HepG2 (cell line): Measurements from ENCODE around the gene CD68. TPM values are rescaled to one million over a fixed set of nuclear protein-coding genes. Genes with fewer than 3 reads are reported as not detected.

Experiments used
- AGO1 ChIP-seq: fragments of 200-400 bp; formaldehyde crosslinking; IDR thresholded peaks from 2 replicates; pipeline ENCODE4 v1.6.1; 2017; ENCODE audit warnings: mild to moderate bottlenecking, low read depth, low read length, moderate library complexity; ENCODE audit not compliant: poor library complexity, severe bottlenecking
- BHLHE40 ChIP-seq: IDR thresholded peaks from 2 replicates; pipeline ENCODE4 v1.6.1; 2011; ENCODE audit warnings: low read length, improper control_type of control experiment
- CENPBD1 ChIP-seq: sonication (generic); formaldehyde crosslinking; IDR thresholded peaks from 2 replicates; pipeline ENCODE4 v1.8.0; 2022; ENCODE audit warnings: missing genetic modification reagents, low read depth, mild to moderate bottlenecking, borderline replicate concordance
- DNMT3B ChIP-seq: conservative IDR thresholded peaks from 2 replicates; pipeline ENCODE4 v1.6.1; 2016; ENCODE audit warnings: missing biosample characterization, control low read depth
- HNRNPUL1 ChIP-seq: fragments of 200-400 bp; formaldehyde crosslinking; IDR thresholded peaks from 2 replicates; pipeline ENCODE4 v1.6.1; 2017; ENCODE audit warnings: low read depth, mild to moderate bottlenecking, low read length, moderate library complexity
- HOXA9 ChIP-seq: sonication (generic); formaldehyde crosslinking; IDR thresholded peaks from 2 replicates; pipeline ENCODE4 v1.8.1; 2022; ENCODE audit warnings: missing genetic modification reagents, mild to moderate bottlenecking, moderate library complexity, borderline replicate concordance
- JUNB ChIP-seq: sonication (generic); formaldehyde crosslinking; IDR thresholded peaks from 2 replicates; pipeline ENCODE4 v1.8.0; 2022; ENCODE audit warnings: missing genetic modification reagents, mild to moderate bottlenecking, borderline replicate concordance
- MED1 ChIP-seq: sonication (generic); formaldehyde crosslinking; IDR thresholded peaks from 2 replicates; pipeline ENCODE4 v1.4.0; 2020; ENCODE audit warnings: missing genetic modification reagents
- RFXANK ChIP-seq: IDR thresholded peaks from 2 replicates; pipeline ENCODE4 v1.6.1; 2016
- SNRNP70 ChIP-seq: fragments of 200-400 bp; formaldehyde crosslinking; IDR thresholded peaks from 2 replicates; pipeline ENCODE4 v1.6.1; 2017; ENCODE audit warnings: mild to moderate bottlenecking, low read depth, low read length, moderate library complexity
- THAP8 ChIP-seq: sonication (generic); formaldehyde crosslinking; IDR thresholded peaks from 2 replicates; pipeline ENCODE4 v1.5.1; 2020; ENCODE audit warnings: missing genetic modification reagents, mild to moderate bottlenecking, borderline replicate concordance
- TOPORS ChIP-seq: sonication (generic); formaldehyde crosslinking; IDR thresholded peaks from 2 replicates; pipeline ENCODE4 v1.8.0; 2023; ENCODE audit warnings: mild to moderate bottlenecking, missing genetic modification reagents
- TP53 ChIP-seq: sonication (generic); formaldehyde crosslinking; conservative IDR thresholded peaks from 2 replicates; pipeline ENCODE4 v1.4.0; 2020; ENCODE audit warnings: missing genetic modification reagents
- XRCC5 ChIP-seq: fragments of 200-400 bp; formaldehyde crosslinking; optimal IDR thresholded peaks from 2 replicates; pipeline ENCODE3; 2017; ENCODE audit warnings: mild to moderate bottlenecking, low read length
- ZNF10 ChIP-seq: sonication (generic); formaldehyde crosslinking; IDR thresholded peaks from 2 replicates; pipeline ENCODE4 v1.4.0; 2020; ENCODE audit warnings: mild to moderate bottlenecking, low read depth, missing genetic modification reagents, borderline replicate concordance
- ZNF124 ChIP-seq: sonication (generic); formaldehyde crosslinking; IDR thresholded peaks from 2 replicates; pipeline ENCODE4 v1.4.0; 2020; ENCODE audit warnings: missing genetic modification reagents
- ZNF282 ChIP-seq: fragments of 450-650 bp; IDR thresholded peaks from 2 replicates; pipeline ENCODE4 v1.6.1; 2018; ENCODE audit not compliant: partially characterized antibody
- ZNF768 ChIP-seq: sonication (generic); formaldehyde crosslinking; IDR thresholded peaks from 2 replicates; pipeline ENCODE4 v1.4.0; 2020; ENCODE audit warnings: missing genetic modification reagents
- ZNF784 ChIP-seq: sonication (generic); formaldehyde crosslinking; IDR thresholded peaks from 2 replicates; pipeline ENCODE4 v1.5.1; 2020; ENCODE audit warnings: missing genetic modification reagents, mild to moderate bottlenecking, borderline replicate concordance
- polyA plus RNA-seq, 8 experiments: library from polyadenylated mRNA; depleted of rRNA in 3 of 8; stranded (reverse) in 7 of 8; unstranded in 1 of 8; fragments of >200 nt; fragmentation: Illumina TruSeq in 4 of 8; extraction: Trizol in 4 of 8; gene quantifications; 2 replicates each; pipeline versions ENCODE4 v1.2.1 to v1.2.3, GENCODE V29; 2011 to 2016; ENCODE audit warnings: low read depth in 4 of 8, missing spikeins in 1 of 8, mixed read lengths in 1 of 8; ENCODE audit not compliant: insufficient read depth in 1 of 8
- total RNA-seq, 5 experiments: library from RNA; depleted of rRNA; stranded (reverse); fragments of >200 nt; fragmentation: Illumina TruSeq; extraction: Trizol; gene quantifications; 2 replicates each; pipeline ENCODE4 v1.2.3, GENCODE V29; 2016; ENCODE audit warnings: low read depth in 1 of 5
- TF ChIP-seq, protein P1 (sequence below): sonication (generic); formaldehyde crosslinking; IDR thresholded peaks from 2 replicates; pipeline ENCODE4 v1.4.0; 2020; ENCODE audit warnings: missing genetic modification reagents
- TF ChIP-seq, protein P2 (sequence below): sonication (generic); formaldehyde crosslinking; IDR thresholded peaks from 2 replicates; pipeline ENCODE4 v1.4.0; 2020; ENCODE audit warnings: missing genetic modification reagents; ENCODE audit errors: not compliant biosample characterization

CD68 gene
- total and polyA plus RNA-seq, 2 of the 13 experiments (the other 11 are each of a cell fraction or from before 2014, with no cell fraction given) = 10.3 to 104 TPM

- peak; percentile 87 for TF ChIP-seq MED1 (CRISPR knock-in tag)
- TF ChIP-seq, protein P1, sequence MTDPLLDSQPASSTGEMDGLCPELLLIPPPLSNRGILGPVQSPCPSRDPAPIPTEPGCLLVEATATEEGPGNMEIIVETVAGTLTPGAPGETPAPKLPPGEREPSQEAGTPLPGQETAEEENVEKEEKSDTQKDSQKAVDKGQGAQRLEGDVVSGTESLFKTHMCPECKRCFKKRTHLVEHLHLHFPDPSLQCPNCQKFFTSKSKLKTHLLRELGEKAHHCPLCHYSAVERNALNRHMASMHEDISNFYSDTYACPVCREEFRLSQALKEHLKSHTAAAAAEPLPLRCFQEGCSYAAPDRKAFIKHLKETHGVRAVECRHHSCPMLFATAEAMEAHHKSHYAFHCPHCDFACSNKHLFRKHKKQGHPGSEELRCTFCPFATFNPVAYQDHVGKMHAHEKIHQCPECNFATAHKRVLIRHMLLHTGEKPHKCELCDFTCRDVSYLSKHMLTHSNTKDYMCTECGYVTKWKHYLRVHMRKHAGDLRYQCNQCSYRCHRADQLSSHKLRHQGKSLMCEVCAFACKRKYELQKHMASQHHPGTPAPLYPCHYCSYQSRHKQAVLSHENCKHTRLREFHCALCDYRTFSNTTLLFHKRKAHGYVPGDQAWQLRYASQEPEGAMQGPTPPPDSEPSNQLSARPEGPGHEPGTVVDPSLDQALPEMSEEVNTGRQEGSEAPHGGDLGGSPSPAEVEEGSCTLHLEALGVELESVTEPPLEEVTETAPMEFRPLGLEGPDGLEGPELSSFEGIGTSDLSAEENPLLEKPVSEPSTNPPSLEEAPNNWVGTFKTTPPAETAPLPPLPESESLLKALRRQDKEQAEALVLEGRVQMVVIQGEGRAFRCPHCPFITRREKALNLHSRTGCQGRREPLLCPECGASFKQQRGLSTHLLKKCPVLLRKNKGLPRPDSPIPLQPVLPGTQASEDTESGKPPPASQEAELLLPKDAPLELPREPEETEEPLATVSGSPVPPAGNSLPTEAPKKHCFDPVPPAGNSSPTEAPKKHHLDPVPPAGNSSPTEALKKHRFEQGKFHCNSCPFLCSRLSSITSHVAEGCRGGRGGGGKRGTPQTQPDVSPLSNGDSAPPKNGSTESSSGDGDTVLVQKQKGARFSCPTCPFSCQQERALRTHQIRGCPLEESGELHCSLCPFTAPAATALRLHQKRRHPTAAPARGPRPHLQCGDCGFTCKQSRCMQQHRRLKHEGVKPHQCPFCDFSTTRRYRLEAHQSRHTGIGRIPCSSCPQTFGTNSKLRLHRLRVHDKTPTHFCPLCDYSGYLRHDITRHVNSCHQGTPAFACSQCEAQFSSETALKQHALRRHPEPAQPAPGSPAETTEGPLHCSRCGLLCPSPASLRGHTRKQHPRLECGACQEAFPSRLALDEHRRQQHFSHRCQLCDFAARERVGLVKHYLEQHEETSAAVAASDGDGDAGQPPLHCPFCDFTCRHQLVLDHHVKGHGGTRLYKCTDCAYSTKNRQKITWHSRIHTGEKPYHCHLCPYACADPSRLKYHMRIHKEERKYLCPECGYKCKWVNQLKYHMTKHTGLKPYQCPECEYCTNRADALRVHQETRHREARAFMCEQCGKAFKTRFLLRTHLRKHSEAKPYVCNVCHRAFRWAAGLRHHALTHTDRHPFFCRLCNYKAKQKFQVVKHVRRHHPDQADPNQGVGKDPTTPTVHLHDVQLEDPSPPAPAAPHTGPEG = 0 out of 2 replicates have a peak, but pooled peaks have one; percentile 56
- TF ChIP-seq ZNF282 = no peak
- 0 out of 2 replicates have a peak, but pooled peaks have one; percentile 30 for TF ChIP-seq ZNF784
- no peak for TF ChIP-seq HNRNPUL1
- TF ChIP-seq THAP8 (CRISPR knock-in tag) = no peak
- TF ChIP-seq DNMT3B = no peak
- no peak for TF ChIP-seq SNRNP70
- TF ChIP-seq ZNF10 (CRISPR knock-in tag) = no peak
- TF ChIP-seq ZNF124 (CRISPR knock-in tag) = no peak; the same call in 1 of the 2 replicates
- 0 out of 2 replicates have a peak, but pooled peaks have one; percentile 5 for TF ChIP-seq ZNF768 (CRISPR knock-in tag)
- no peak for TF ChIP-seq TP53 (CRISPR knock-in tag)
- 0 out of 2 replicates have a peak, but pooled peaks have one; percentile 39 for TF ChIP-seq HOXA9 (CRISPR knock-in tag)
- no peak for TF ChIP-seq CENPBD1
- peak; percentile 99 for TF ChIP-seq AGO1
- TF ChIP-seq JUNB (CRISPR knock-in tag) = peak; percentile 46; the same call in 1 of the 2 replicates
- no peak for TF ChIP-seq TOPORS (CRISPR knock-in tag)
- TF ChIP-seq XRCC5 = no peak
- TF ChIP-seq RFXANK = 0 out of 2 replicates have a peak, but pooled peaks have one; percentile 66
- TF ChIP-seq, protein P2, sequence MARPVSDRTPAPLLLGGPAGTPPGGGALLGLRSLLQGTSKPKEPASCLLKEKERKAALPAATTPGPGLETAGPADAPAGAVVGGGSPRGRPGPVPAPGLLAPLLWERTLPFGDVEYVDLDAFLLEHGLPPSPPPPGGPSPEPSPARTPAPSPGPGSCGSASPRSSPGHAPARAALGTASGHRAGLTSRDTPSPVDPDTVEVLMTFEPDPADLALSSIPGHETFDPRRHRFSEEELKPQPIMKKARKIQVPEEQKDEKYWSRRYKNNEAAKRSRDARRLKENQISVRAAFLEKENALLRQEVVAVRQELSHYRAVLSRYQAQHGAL (CRISPR knock-in tag) = no peak
- peak; percentile 24; the same call in 1 of the 2 replicates for TF ChIP-seq BHLHE40
These were observed at the start of gene CD68 (continued) for GRCh38 chr17:7579001-7579833.
